Erythroblast (primary cell): ENCODE measurements around the gene ATOH8.

Experiments
- GATA1 ChIP-seq: IDR thresholded peaks from 2 replicates; pipeline ENCODE4 v1.6.1; 2011; ENCODE audit warnings: low read depth, mild to moderate bottlenecking, control low read depth, low read length, moderate library complexity
- POLR2A ChIP-seq: IDR thresholded peaks from 2 replicates; pipeline ENCODE4 v1.6.1; 2011; ENCODE audit warnings: mild to moderate bottlenecking, low read length

GRCh38 chr2:85704800-85705679 lies 48.8 kb upstream of the ATOH8 start:
- TF ChIP-seq POLR2A (no peak), GATA1 (no peak)
